Measurements from ENCODE around the gene CNIH4. TPM values are rescaled to one million over a fixed set of nuclear protein-coding genes. Genes with fewer than 3 reads are reported as not detected.

Gene CNIH4
- total RNA-seq, 1 experiment from 2014 or later = 104 TPM

- H4K8ac ChIP-seq (replicated peaks; ENCODE audit: insufficient read length, low read depth, low read length) = no peak overlapping the region
- Mint-ChIP-seq H3K4me1 (no peaks in the 10 kb centered on the region), H3K4me3 (no peak overlapping the region), H3K36me3 (ENCODE audit: insufficient read depth in 1 of 3, low read depth in 3 of 3) (peaks cover 27 to 86% (median 79%) of the 10 kb centered on the region in 3 experiments; a peak in 6 of 7 replicates), H3K27ac (peak overlapping the region in 1 of 3 experiments; percentile 51; a peak in 1 of 7 replicates), H3K9me3 (no peaks in the 10 kb centered on the region), H3K27me3 (ENCODE audit: low read depth) (no peaks in the 10 kb centered on the region)
- no peaks in the 10 kb centered on the region for H4K20me1 ChIP-seq (ENCODE audit: control insufficient read depth, insufficient read depth, insufficient read length)
- H2BK120ac ChIP-seq (ENCODE audit: low read depth, low read length, poor library complexity, severe bottlenecking) = no peak overlapping the region
- no peaks in the 10 kb centered on the region for H3K79me1 ChIP-seq (ENCODE audit: insufficient read depth, low read depth, low read length, poor library complexity, severe bottlenecking)
- no peaks in the 10 kb centered on the region for H3K9me3 ChIP-seq (ENCODE audit: control insufficient read depth, low read depth, low read length)
- no peak for DNase-seq
- TF ChIP-seq, protein P1, sequence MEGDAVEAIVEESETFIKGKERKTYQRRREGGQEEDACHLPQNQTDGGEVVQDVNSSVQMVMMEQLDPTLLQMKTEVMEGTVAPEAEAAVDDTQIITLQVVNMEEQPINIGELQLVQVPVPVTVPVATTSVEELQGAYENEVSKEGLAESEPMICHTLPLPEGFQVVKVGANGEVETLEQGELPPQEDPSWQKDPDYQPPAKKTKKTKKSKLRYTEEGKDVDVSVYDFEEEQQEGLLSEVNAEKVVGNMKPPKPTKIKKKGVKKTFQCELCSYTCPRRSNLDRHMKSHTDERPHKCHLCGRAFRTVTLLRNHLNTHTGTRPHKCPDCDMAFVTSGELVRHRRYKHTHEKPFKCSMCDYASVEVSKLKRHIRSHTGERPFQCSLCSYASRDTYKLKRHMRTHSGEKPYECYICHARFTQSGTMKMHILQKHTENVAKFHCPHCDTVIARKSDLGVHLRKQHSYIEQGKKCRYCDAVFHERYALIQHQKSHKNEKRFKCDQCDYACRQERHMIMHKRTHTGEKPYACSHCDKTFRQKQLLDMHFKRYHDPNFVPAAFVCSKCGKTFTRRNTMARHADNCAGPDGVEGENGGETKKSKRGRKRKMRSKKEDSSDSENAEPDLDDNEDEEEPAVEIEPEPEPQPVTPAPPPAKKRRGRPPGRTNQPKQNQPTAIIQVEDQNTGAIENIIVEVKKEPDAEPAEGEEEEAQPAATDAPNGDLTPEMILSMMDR (conservative IDR thresholded peaks at IDR 0.05) = no peak
- no peak overlapping the region for H2BK20ac ChIP-seq (ENCODE audit: low read depth, low read length, poor library complexity, severe bottlenecking)
- no peaks in the 10 kb centered on the region for H3K4me1 ChIP-seq (ENCODE audit: insufficient read depth, low read length)
- H2BK5ac ChIP-seq (ENCODE audit: insufficient read length, low read length) = no peak overlapping the region
- WGBS (ENCODE audit: extremely low coverage, insufficient read length, low lambda C conversion rate) = no CpG with 5 or more reads among the region's 5 CpGs
- no peak overlapping the region for H3K9ac ChIP-seq (ENCODE audit: extremely low read depth, insufficient read length, low read length)
- H3K56ac ChIP-seq (ENCODE audit: insufficient read length, low read depth, low read length) = no peak overlapping the region
- no peaks in the 10 kb centered on the region for H3K27me3 ChIP-seq (ENCODE audit: insufficient read depth, low read length)
- no peak overlapping the region for H3K27ac ChIP-seq (ENCODE audit: insufficient read length, low read depth, low read length)
- H3K23ac ChIP-seq (ENCODE audit: insufficient read length, low read depth, low read length) = no peak overlapping the region
- no peak overlapping the region for H2AK5ac ChIP-seq (ENCODE audit: insufficient read length, low read length)
- no peak overlapping the region for H4K91ac ChIP-seq (ENCODE audit: insufficient read length, low read depth, low read length)
- no peak overlapping the region for H2BK12ac ChIP-seq (ENCODE audit: insufficient read length, low read depth, low read length)
- H3K79me2 ChIP-seq (ENCODE audit: insufficient read depth, low read length) = no peaks in the 10 kb centered on the region
- no peak overlapping the region for H3K4ac ChIP-seq (ENCODE audit: low read depth, low read length)
- H2AFZ ChIP-seq (ENCODE audit: low read length) = no peak overlapping the region
- H3K4me2 ChIP-seq (ENCODE audit: insufficient read depth, insufficient read length, low read length) = no peak overlapping the region
- no peak overlapping the region for H4K5ac ChIP-seq (ENCODE audit: insufficient read length, low read depth, low read length)
- H2BK15ac ChIP-seq (ENCODE audit: low read depth, low read length) = no peak overlapping the region
- H3K23me2 ChIP-seq (ENCODE audit: insufficient read length, low read depth, low read length, poor library complexity, severe bottlenecking) = no peaks in the 10 kb centered on the region
- no peak overlapping the region for H3K18ac ChIP-seq (ENCODE audit: insufficient read length, low read depth, low read length)
- H3T11ph ChIP-seq (ENCODE audit: low read length) = no peak overlapping the region
- no peak overlapping the region for H3K14ac ChIP-seq (ENCODE audit: insufficient read depth, low read length)
These were observed 33.8 kb downstream of the CNIH4 start for GRCh38 chr1:224390517-224390916.

Data from H9 (cell line).